HepG2 (cell line): ENCODE data around the gene ARGLU1. TPM values are rescaled to one million over a fixed set of nuclear protein-coding genes. Genes with fewer than 3 reads are reported as not detected.

Experiments used
- ATAC-seq: fragments of 200-7000 bp; cut with Tn5 transposase; 3 replicates; pipeline ENCODE4 v1.9.1; 2020; ENCODE audit warnings: mild to moderate bottlenecking, moderate library complexity
- BruUV-seq: library from RNA; stranded (reverse); fragments of 400-500 nt; replicated peaks from 2 replicates; lab custom pipeline; 2021; lab: Mats Ljungman, UMichigan
- CTCF ChIA-PET: fragments of 300-600 bp; formaldehyde crosslinking; extraction: SDS; loops from one replicate; lab custom pipeline; 2021; ENCODE audit warnings: low total read pairs, inconsistent platforms, low intra/inter-chr PET ratio; lab: Yijun Ruan, JAX
- POLR2A ChIA-PET: fragments of 350-600 bp; sonication (Branson Sonifier 250); formaldehyde crosslinking; loops from one replicate; lab custom pipeline; 2020; ENCODE audit warnings: antibody characterized with exemption, inconsistent platforms; lab: Yijun Ruan, JAX
- DNase-seq: peaks from one replicate; pipeline ENCODE4 v3.0.0-alpha.2; 2015; ENCODE audit warnings: low spot score
- FAIRE-seq: peaks from 3 replicates; lab custom pipeline; 2011; peaks lifted over from hg19 to GRCh38; lab: Jason Lieb, UNC
- H2AFZ ChIP-seq: one replicate; pipeline ENCODE4 v1.6.1; 2011; ENCODE audit warnings: low read length, inconsistent platforms
- H3K27ac ChIP-seq: fragments of 300-600 bp; 3 replicates; pipeline ENCODE4 v1.8.0; 2011; ENCODE audit warnings: mixed run types, mild to moderate bottlenecking, mixed read lengths, low read length, inconsistent platforms; ENCODE audit not compliant: insufficient read depth; ENCODE audit errors: extremely low read length
- H3K27me3 ChIP-seq, 2 experiments: fragments of 200-600 bp in 1 of 2; 2 replicates in 1 of 2; 3 replicates in 1 of 2; pipeline versions ENCODE4 v1.6.0 to v1.8.0; 2011; ENCODE audit warnings: low read length in 2 of 2, mild to moderate bottlenecking in 2 of 2, moderate library complexity in 2 of 2, inconsistent platforms in 1 of 2; ENCODE audit not compliant: insufficient read depth in 2 of 2, control insufficient read depth in 1 of 2
- H3K36me3 ChIP-seq, 2 experiments: fragments of 200-600 bp in 1 of 2; replicated peaks in 1 of 2; 2 replicates in 1 of 2; 3 replicates in 1 of 2; pipeline versions ENCODE4 v1.5.1 to v1.8.0; 2011; ENCODE audit warnings: low read length in 2 of 2, inconsistent platforms in 1 of 2; ENCODE audit not compliant: insufficient read depth in 2 of 2, control insufficient read depth in 1 of 2
- H3K4me1 ChIP-seq: 2 replicates; pipeline ENCODE4 v1.5.1; 2012; ENCODE audit warnings: low read length, inconsistent platforms; ENCODE audit not compliant: insufficient read depth
- H3K4me2 ChIP-seq: 2 replicates; pipeline ENCODE4 v1.6.0; 2011; ENCODE audit warnings: low read depth, low read length, inconsistent platforms
- H3K4me3 ChIP-seq, 3 experiments: fragments of 200-600 bp in 1 of 3; sonication (generic), shearing (Covaris generic) in 1 of 3; replicated peaks in 1 of 3; 2 replicates each; pipeline ENCODE4 v1.5.1; 2011 to 2016; ENCODE audit warnings: low read length in 3 of 3, inconsistent platforms in 2 of 3, low read depth in 2 of 3, mild to moderate bottlenecking in 2 of 3, control low read depth in 1 of 3, mixed read lengths in 1 of 3; ENCODE audit not compliant: insufficient read depth in 1 of 3
- H3K79me2 ChIP-seq: one replicate; pipeline ENCODE4 v1.6.1; 2011; ENCODE audit warnings: low read length, inconsistent platforms; ENCODE audit not compliant: insufficient read depth
- H3K9ac ChIP-seq: 2 replicates; pipeline ENCODE4 v1.6.0; 2011; ENCODE audit warnings: mild to moderate bottlenecking, low read depth, low read length, inconsistent platforms; ENCODE audit not compliant: insufficient read depth
- H3K9me3 ChIP-seq: 2 replicates; pipeline ENCODE4 v1.5.1; 2012; ENCODE audit warnings: mild to moderate bottlenecking, low read length
- H4K20me1 ChIP-seq: 2 replicates; pipeline ENCODE4 v1.6.0; 2011; ENCODE audit warnings: inconsistent platforms, mild to moderate bottlenecking, low read length, moderate library complexity; ENCODE audit not compliant: insufficient read depth
- FOXP4 ChIP-seq: sonication (generic); formaldehyde crosslinking; IDR thresholded peaks from 2 replicates; pipeline ENCODE4 v1.4.0; 2020; ENCODE audit warnings: missing genetic modification reagents
- GTF3A ChIP-seq: sonication (generic); formaldehyde crosslinking; conservative IDR thresholded peaks from 2 replicates; pipeline ENCODE4 v1.4.0; 2020; ENCODE audit warnings: mild to moderate bottlenecking, missing genetic modification reagents
- KLF13 ChIP-seq: sonication (generic); formaldehyde crosslinking; IDR thresholded peaks from 2 replicates; pipeline ENCODE4 v1.4.0; 2020; ENCODE audit warnings: mild to moderate bottlenecking, missing genetic modification reagents
- MED13 ChIP-seq: sonication (generic); formaldehyde crosslinking; IDR thresholded peaks from 2 replicates; pipeline ENCODE4 v1.5.0; 2020; ENCODE audit warnings: missing genetic modification reagents
- MNT ChIP-seq: fragments of 450-650 bp; IDR thresholded peaks from 2 replicates; pipeline ENCODE4 v1.6.1; 2016
- NCOR1 ChIP-seq: fragments of 200-600 bp; sonication (generic); IDR thresholded peaks from 2 replicates; pipeline ENCODE4 v1.7.0; 2017; ENCODE audit warnings: antibody characterized with exemption, low read length, borderline replicate concordance
- POGZ ChIP-seq: sonication (generic); formaldehyde crosslinking; IDR thresholded peaks from 2 replicates; pipeline ENCODE4 v1.4.0; 2020; ENCODE audit warnings: mild to moderate bottlenecking, missing genetic modification reagents
- SSRP1 ChIP-seq: IDR thresholded peaks from 2 replicates; pipeline ENCODE4 v1.6.1; 2016; ENCODE audit warnings: control low read depth
- TCF7 ChIP-seq: sonication (generic); IDR thresholded peaks from 2 replicates; pipeline ENCODE4 v1.6.1; 2016; ENCODE audit warnings: antibody characterized with exemption, low read depth
- ZNF335 ChIP-seq: sonication (generic); formaldehyde crosslinking; IDR thresholded peaks from 2 replicates; pipeline ENCODE4 v1.4.0; 2020; ENCODE audit warnings: missing genetic modification reagents
- ZNF441 ChIP-seq: sonication (generic); formaldehyde crosslinking; IDR thresholded peaks from 2 replicates; pipeline ENCODE4 v1.7.0; 2021; ENCODE audit warnings: missing genetic modification reagents, borderline replicate concordance
- ZNF644 ChIP-seq: IDR thresholded peaks from 2 replicates; pipeline ENCODE4 v1.6.1; 2016; ENCODE audit warnings: low read depth
- WGBS: methylation state at CpG from one replicate; pipeline ENCODE4 v1.1.6; 2017; ENCODE audit warnings: low lambda C conversion rate; 5-methylcytosine and 5-hydroxymethylcytosine counted together
- in situ Hi-C: cut with HindIII; loops from 2 replicates; pipeline ENCODE4 v1.10.0; 2017; ENCODE audit warnings: low pct_unique_long_range_greater_than_20kb; ENCODE audit not compliant: extremely low pct_ligation_motif_present
- intact Hi-C: fragments of 100-400 bp; cut with micrococcal nuclease; formaldehyde crosslinking; loops from one replicate; pipeline ENCODE4 v1.10.0; 2022; ENCODE audit not compliant: unreplicated experiment
- polyA plus RNA-seq, 8 experiments: library from polyadenylated mRNA; depleted of rRNA in 3 of 8; stranded (reverse) in 7 of 8; unstranded in 1 of 8; fragments of >200 nt; fragmentation: Illumina TruSeq in 4 of 8; extraction: Trizol in 4 of 8; gene quantifications; 2 replicates each; pipeline versions ENCODE4 v1.2.1 to v1.2.3, GENCODE V29; 2011 to 2016; ENCODE audit warnings: low read depth in 4 of 8, missing spikeins in 1 of 8, mixed read lengths in 1 of 8; ENCODE audit not compliant: insufficient read depth in 1 of 8
- total RNA-seq, 5 experiments: library from RNA; depleted of rRNA; stranded (reverse); fragments of >200 nt; fragmentation: Illumina TruSeq; extraction: Trizol; gene quantifications; 2 replicates each; pipeline ENCODE4 v1.2.3, GENCODE V29; 2016; ENCODE audit warnings: low read depth in 1 of 5
- TF ChIP-seq, protein P1 (sequence below): sonication (generic); formaldehyde crosslinking; IDR thresholded peaks from 2 replicates; pipeline ENCODE4 v1.4.0; 2020; ENCODE audit warnings: missing genetic modification reagents

Gene ARGLU1
- total and polyA plus RNA-seq, 2 of the 13 experiments (the other 11 are each of a cell fraction or from before 2014, with no cell fraction given): 47.1 to 70.6 TPM

- Histone ChIP-seq H4K20me1 (no peaks in the 10 kb centered on the region), H3K4me3 (no peak overlapping the region), H3K4me1 (peaks cover 12% of the 10 kb centered on the region), H3K36me3 (no peaks in the 10 kb centered on the region), H3K79me2 (no peaks in the 10 kb centered on the region), H2AFZ (no peak overlapping the region), H3K9ac (no peak overlapping the region), H3K27ac (no peak overlapping the region), H3K4me2 (no peak overlapping the region), H3K9me3 (no peaks in the 10 kb centered on the region), H3K27me3 (no peaks in the 10 kb centered on the region)
- ChIA-PET CTCF (no interaction called here), POLR2A (no interaction called here)
- in situ Hi-C loops (no loop called here), intact Hi-C loops (no loop called here)
- FAIRE-seq (no peak), DNase-seq (no peak), ATAC-seq (no peak)
- 83% methylated on average over 8 of the region's 8 CpGs for WGBS
- BruUV-seq: no TSS peak
- TF ChIP-seq ZNF335 (CRISPR knock-in tag) (no peak), ZNF441 (no peak), KLF13 (CRISPR knock-in tag) (no peak), TCF7 (no peak), MNT (no peak), SSRP1 (CRISPR knock-in tag) (no peak), ZNF644 (no peak), MED13 (no peak), NCOR1 (no peak), POGZ (no peak), FOXP4 (CRISPR knock-in tag) (no peak), GTF3A (CRISPR knock-in tag) (no peak)
- TF ChIP-seq, protein P1, sequence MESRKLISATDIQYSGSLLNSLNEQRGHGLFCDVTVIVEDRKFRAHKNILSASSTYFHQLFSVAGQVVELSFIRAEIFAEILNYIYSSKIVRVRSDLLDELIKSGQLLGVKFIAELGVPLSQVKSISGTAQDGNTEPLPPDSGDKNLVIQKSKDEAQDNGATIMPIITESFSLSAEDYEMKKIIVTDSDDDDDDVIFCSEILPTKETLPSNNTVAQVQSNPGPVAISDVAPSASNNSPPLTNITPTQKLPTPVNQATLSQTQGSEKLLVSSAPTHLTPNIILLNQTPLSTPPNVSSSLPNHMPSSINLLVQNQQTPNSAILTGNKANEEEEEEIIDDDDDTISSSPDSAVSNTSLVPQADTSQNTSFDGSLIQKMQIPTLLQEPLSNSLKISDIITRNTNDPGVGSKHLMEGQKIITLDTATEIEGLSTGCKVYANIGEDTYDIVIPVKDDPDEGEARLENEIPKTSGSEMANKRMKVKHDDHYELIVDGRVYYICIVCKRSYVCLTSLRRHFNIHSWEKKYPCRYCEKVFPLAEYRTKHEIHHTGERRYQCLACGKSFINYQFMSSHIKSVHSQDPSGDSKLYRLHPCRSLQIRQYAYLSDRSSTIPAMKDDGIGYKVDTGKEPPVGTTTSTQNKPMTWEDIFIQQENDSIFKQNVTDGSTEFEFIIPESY (CRISPR knock-in tag): no peak
These were observed 5.4 kb upstream of the ARGLU1 start for GRCh38 chr13:106573284-106573846.
